HCT116 (cell line): ENCODE results near the gene TRO.

Experiments used
- CBX3 ChIP-seq: IDR thresholded peaks from 2 replicates; pipeline ENCODE4 v1.6.1; 2012; ENCODE audit warnings: low read depth
- CEBPB ChIP-seq: IDR thresholded peaks from 2 replicates; pipeline ENCODE4 v1.6.1; 2012; ENCODE audit warnings: low read depth
- CTCF ChIP-seq, 3 experiments: fragments of 200-600 bp in 1 of 3; sonication (generic) in 1 of 3; IDR thresholded peaks in 2 of 3; conservative IDR thresholded peaks in 1 of 3; 2 replicates each; pipeline ENCODE4 v1.5.1; 2012 to 2017; ENCODE audit warnings: low read depth in 2 of 3, low read length in 2 of 3, antibody characterized with exemption in 1 of 3, borderline replicate concordance in 1 of 3, control low read depth in 1 of 3, mild to moderate bottlenecking in 1 of 3, mixed read lengths in 1 of 3, mixed run types in 1 of 3, moderate library complexity in 1 of 3; ENCODE audit not compliant: insufficient read depth in 1 of 3
- ELF1 ChIP-seq: IDR thresholded peaks from 2 replicates; pipeline ENCODE4 v1.6.1; 2012; ENCODE audit warnings: low read depth, borderline replicate concordance
- EZH2 ChIP-seq: fragments of 200-600 bp; sonication (generic); IDR thresholded peaks from 2 replicates; pipeline ENCODE4 v1.6.1; 2017; ENCODE audit warnings: antibody characterized with exemption, mixed run types
- EZH2phosphoT487 ChIP-seq: fragments of 200-600 bp; IDR thresholded peaks from 2 replicates; pipeline ENCODE4 v1.6.1; 2018; ENCODE audit warnings: antibody characterized with exemption, borderline replicate concordance
- JUND ChIP-seq: IDR thresholded peaks from 2 replicates; pipeline ENCODE4 v1.6.1; 2012
- MAX ChIP-seq: IDR thresholded peaks from 2 replicates; pipeline ENCODE4 v1.6.1; 2012
- POLR2A ChIP-seq: IDR thresholded peaks from 2 replicates; pipeline ENCODE4 v1.7.0; 2011; ENCODE audit warnings: borderline replicate concordance; ENCODE audit not compliant: insufficient read depth, insufficient read length; ENCODE audit errors: extremely low read depth
- POLR2AphosphoS5 ChIP-seq: IDR thresholded peaks from 2 replicates; pipeline ENCODE4 v1.6.1; 2011; ENCODE audit warnings: mild to moderate bottlenecking, low read depth, low read length, moderate library complexity
- RAD21 ChIP-seq: IDR thresholded peaks from 2 replicates; pipeline ENCODE4 v1.6.1; 2012; ENCODE audit warnings: low read depth, mild to moderate bottlenecking
- REST ChIP-seq: IDR thresholded peaks from 2 replicates; pipeline ENCODE4 v1.6.1; 2012; ENCODE audit warnings: low read depth
- YY1 ChIP-seq: IDR thresholded peaks from 2 replicates; pipeline ENCODE4 v1.6.1; 2011; ENCODE audit warnings: low read length, low read depth, moderate library complexity, mild to moderate bottlenecking; ENCODE audit not compliant: insufficient replicate concordance; ENCODE audit errors: extremely low read depth
- ZFX ChIP-seq: fragments of 450-650 bp; IDR thresholded peaks from 2 replicates; pipeline ENCODE4 v1.6.1; 2017

GRCh38 chrX:54933150-54933826, 12.7 kb downstream of the TRO start:
- TF ChIP-seq MAX (no peak), CTCF (IDR thresholded peaks at IDR 0.05 in 2 of 3, conservative IDR thresholded peaks at IDR 0.05 in 1 of 3; ENCODE audit: borderline replicate concordance in 1 of 3, insufficient read depth in 1 of 3, low read depth in 2 of 3, low read length in 2 of 3) (no peak), RAD21 (no peak), CEBPB (no peak), POLR2A (no peak), ZFX (no peak), POLR2AphosphoS5 (no peak), JUND (no peak), YY1 (no peak), EZH2phosphoT487 (no peak), CBX3 (no peak), EZH2 (no peak), REST (no peak), ELF1 (no peak)
